HG03025 (cell line): ENCODE results near the gene LDLRAD4.
"Not testable (repeated sequence)": the region's sequence is repeated elsewhere in the genome, so short reads cannot be mapped to it uniquely, and the experiment has no call there.

Experiments
- ATAC-seq: cut with Tn5 transposase; IDR thresholded peaks from one replicate; pipeline ENCODE4 v1.9.1; 2021; ENCODE audit warnings: mild to moderate bottlenecking, moderate library complexity; ENCODE audit not compliant: unreplicated experiment, low FRiP score

LDLRAD4 gene

GRCh38 chr18:13471971-13472628, 253.5 kb downstream of the LDLRAD4 start:
- ATAC-seq, result no peak

GRCh38 chr18:13473751-13474150, 255.2 kb downstream of the LDLRAD4 start:
- no peak for ATAC-seq

GRCh38 chr18:13474336-13474735, 255.8 kb downstream of the LDLRAD4 start:
- no peak for ATAC-seq

- no peak for ATAC-seq
These were observed 256.5 kb downstream of the LDLRAD4 start for GRCh38 chr18:13474907-13475545.

- not testable (repeated sequence) for ATAC-seq
These were observed 257.8 kb downstream of the LDLRAD4 start for GRCh38 chr18:13476312-13476711.

- ATAC-seq, result no peak
These were observed 258.7 kb downstream of the LDLRAD4 start for GRCh38 chr18:13477147-13477683.

- ATAC-seq, result no peak
These were observed 262.2 kb downstream of the LDLRAD4 start for GRCh38 chr18:13480571-13481255.

GRCh38 chr18:13481331-13481730, 262.8 kb downstream of the LDLRAD4 start:
- ATAC-seq, result no peak

- peak; percentile 92 for ATAC-seq
These were observed 263.5 kb downstream of the LDLRAD4 start for GRCh38 chr18:13481820-13482617.

- no peak for ATAC-seq
These were observed 264.0 kb downstream of the LDLRAD4 start for GRCh38 chr18:13482618-13482945.

- no peak for ATAC-seq
These were observed 265.0 kb downstream of the LDLRAD4 start for GRCh38 chr18:13483316-13484270.

GRCh38 chr18:13485182-13485581, 266.6 kb downstream of the LDLRAD4 start:
- no peak for ATAC-seq

GRCh38 chr18:13485604-13486003, 267.0 kb downstream of the LDLRAD4 start:
- no peak for ATAC-seq

- ATAC-seq, result no peak
These were observed 267.7 kb downstream of the LDLRAD4 start for GRCh38 chr18:13486284-13486683.

GRCh38 chr18:13486686-13487085, 268.1 kb downstream of the LDLRAD4 start:
- no peak for ATAC-seq

- ATAC-seq, result no peak
These were observed 268.7 kb downstream of the LDLRAD4 start for GRCh38 chr18:13487237-13487636.

- ATAC-seq, result no peak
These were observed 269.8 kb downstream of the LDLRAD4 start for GRCh38 chr18:13488281-13488929.

- ATAC-seq, result not testable (repeated sequence)
These were observed 270.7 kb downstream of the LDLRAD4 start for GRCh38 chr18:13489303-13489702.

GRCh38 chr18:13491138-13491537, 272.6 kb downstream of the LDLRAD4 start:
- no peak for ATAC-seq
